OCI-LY1 (cell line): Measurements from ENCODE around the gene TIMP2.

Source experiments
- H2AFZ ChIP-seq: fragments of 200-600 bp; sonication (generic), shearing (Covaris generic); 2 replicates; pipeline ENCODE4 v1.6.0; 2014; ENCODE audit warnings: antibody characterized with exemption, mild to moderate bottlenecking, low read length
- H3F3A ChIP-seq: fragments of 200-600 bp; sonication (generic), shearing (Covaris generic); 2 replicates; pipeline ENCODE4 v1.6.0; 2014; ENCODE audit warnings: mild to moderate bottlenecking, antibody characterized with exemption, low read length, moderate library complexity; ENCODE audit not compliant: insufficient read depth
- H3K27ac ChIP-seq: fragments of 200-600 bp; sonication (generic); 2 replicates; pipeline ENCODE4 v1.5.1; 2014; ENCODE audit warnings: low read length, mixed run types, mild to moderate bottlenecking, low read depth; ENCODE audit not compliant: poor library complexity, severe bottlenecking
- H3K27me3 ChIP-seq: fragments of 200-600 bp; sonication (generic); 2 replicates; pipeline ENCODE4 v1.6.0; 2014; ENCODE audit warnings: antibody characterized with exemption, mild to moderate bottlenecking, low read length, moderate library complexity; ENCODE audit not compliant: insufficient read depth
- H3K36me3 ChIP-seq: fragments of 200-600 bp; sonication (generic); 2 replicates; pipeline ENCODE4 v1.6.1; 2014; ENCODE audit warnings: mild to moderate bottlenecking, antibody characterized with exemption, low read length, moderate library complexity, mixed read lengths; ENCODE audit not compliant: insufficient read depth
- H3K4me1 ChIP-seq: fragments of 200-600 bp; sonication (generic); 2 replicates; pipeline ENCODE4 v1.5.1; 2014; ENCODE audit warnings: mild to moderate bottlenecking, low read length, moderate library complexity; ENCODE audit not compliant: insufficient read depth, severe bottlenecking
- H3K4me2 ChIP-seq: fragments of 200-600 bp; sonication (generic), shearing (Covaris generic); 2 replicates; pipeline ENCODE4 v1.6.1; 2014; ENCODE audit warnings: low read length
- H3K4me3 ChIP-seq: fragments of 200-600 bp; sonication (generic); 2 replicates; pipeline ENCODE4 v1.5.1; 2014; ENCODE audit warnings: low read length, low read depth, mild to moderate bottlenecking, mixed read lengths; ENCODE audit not compliant: poor library complexity, severe bottlenecking
- H3K79me2 ChIP-seq: fragments of 200-600 bp; shearing (Covaris generic); 2 replicates; pipeline ENCODE4 v1.6.1; 2016; ENCODE audit warnings: mixed run types, low read length, mixed read lengths; ENCODE audit not compliant: insufficient read depth
- H3K9ac ChIP-seq: fragments of 200-600 bp; sonication (generic), shearing (Covaris generic); 2 replicates; pipeline ENCODE4 v1.6.1; 2014; ENCODE audit warnings: mild to moderate bottlenecking, low read length, mixed read lengths
- H3K9me2 ChIP-seq: fragments of 200-600 bp; sonication (generic), shearing (Covaris generic); 2 replicates; pipeline ENCODE4 v1.6.1; 2014; ENCODE audit warnings: low read depth, mild to moderate bottlenecking, low read length, mixed read lengths
- H3K9me3 ChIP-seq: fragments of 200-600 bp; shearing (Covaris generic); 2 replicates; pipeline ENCODE4 v1.6.1; 2014; ENCODE audit warnings: low read length, mixed read lengths
- H4K20me1 ChIP-seq: fragments of 200-600 bp; sonication (generic), shearing (Covaris generic); 2 replicates; pipeline ENCODE4 v1.6.0; 2016; ENCODE audit warnings: mild to moderate bottlenecking, low read length; ENCODE audit not compliant: insufficient read depth
- CTCF ChIP-seq: fragments of 200-600 bp; sonication (generic), shearing (Covaris generic); IDR thresholded peaks from 2 replicates; pipeline ENCODE4 v1.5.1; 2017; ENCODE audit warnings: mild to moderate bottlenecking, antibody characterized with exemption, low read length, moderate library complexity, mixed read lengths
- EZH2 ChIP-seq: fragments of 200-600 bp; sonication (generic), shearing (Covaris generic); IDR thresholded peaks from 2 replicates; pipeline ENCODE4 v1.8.0; 2017; ENCODE audit warnings: borderline replicate concordance, mixed run types, mild to moderate bottlenecking, antibody characterized with exemption, low read length, moderate library complexity, mixed read lengths

TIMP2 gene

GRCh38 chr17:78855561-78856165 is 69.5 kb downstream of the TIMP2 start:
- no peak overlapping the region for H2AFZ ChIP-seq
- no peak overlapping the region for H3K27ac ChIP-seq
- no peak overlapping the region for H3K9ac ChIP-seq
- no peak overlapping the region for H3K4me2 ChIP-seq
- H3K9me2 ChIP-seq = no peaks in the 10 kb centered on the region
- H3K36me3 ChIP-seq = no peaks in the 10 kb centered on the region
- TF ChIP-seq CTCF (no peak), EZH2 (no peak)
- no peaks in the 10 kb centered on the region for H3F3A ChIP-seq
- H3K9me3 ChIP-seq = no peaks in the 10 kb centered on the region
- H3K4me1 ChIP-seq = no peaks in the 10 kb centered on the region
- no peak overlapping the region for H3K4me3 ChIP-seq
- H4K20me1 ChIP-seq = no peaks in the 10 kb centered on the region
- H3K79me2 ChIP-seq = no peaks in the 10 kb centered on the region
- H3K27me3 ChIP-seq = 0 out of 2 replicates have a peak, but pooled peaks cover 5% of the 10 kb centered on the region

DNA sequence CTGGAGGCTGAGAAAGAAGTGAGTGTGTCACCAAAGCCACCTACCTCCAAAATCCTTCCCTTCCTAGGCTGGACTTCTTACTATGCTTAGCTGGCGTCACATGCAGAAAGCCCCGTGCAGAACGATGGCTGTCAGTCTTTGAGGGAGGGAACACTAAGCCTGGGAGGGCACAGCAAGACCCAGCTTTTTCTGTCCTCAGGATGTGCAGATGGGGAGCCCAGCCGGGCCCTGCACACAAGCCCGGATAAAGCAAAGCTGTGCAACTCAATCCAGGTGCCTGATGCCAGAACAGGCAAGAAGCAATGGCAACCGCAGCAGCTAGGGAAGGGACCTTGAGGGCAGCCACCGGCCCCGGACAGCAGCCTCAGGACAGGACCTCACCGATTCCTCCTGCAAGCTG is 70.7 kb downstream of the TIMP2 start:
- Histone ChIP-seq H3F3A (no peaks in the 10 kb centered on the region), H2AFZ (no peak overlapping the region), H3K4me1 (no peaks in the 10 kb centered on the region), H3K27me3 (0 out of 2 replicates have a peak, but pooled peaks cover 5% of the 10 kb centered on the region), H3K4me3 (no peak overlapping the region), H3K9me2 (no peaks in the 10 kb centered on the region), H4K20me1 (no peaks in the 10 kb centered on the region), H3K9me3 (no peaks in the 10 kb centered on the region), H3K27ac (no peak overlapping the region), H3K79me2 (no peaks in the 10 kb centered on the region), H3K4me2 (no peak overlapping the region), H3K9ac (no peak overlapping the region), H3K36me3 (no peaks in the 10 kb centered on the region)
- TF ChIP-seq CTCF = no peak

GRCh38 chr17:78853926-78854394 is 71.2 kb downstream of the TIMP2 start:
- H4K20me1 ChIP-seq = no peaks in the 10 kb centered on the region
- H3K9ac ChIP-seq = no peak overlapping the region

More at GRCh38 chr17:78853926-78854394, 71.2 kb downstream of the TIMP2 start:
- Histone ChIP-seq H3F3A (no peaks in the 10 kb centered on the region), H2AFZ (no peak overlapping the region), H3K9me2 (no peaks in the 10 kb centered on the region), H3K9me3 (no peaks in the 10 kb centered on the region), H3K36me3 (no peaks in the 10 kb centered on the region), H3K27me3 (0 out of 2 replicates have a peak, but pooled peaks cover 5% of the 10 kb centered on the region), H3K79me2 (no peaks in the 10 kb centered on the region), H3K27ac (no peak overlapping the region), H3K4me1 (no peaks in the 10 kb centered on the region), H3K4me3 (no peak overlapping the region), H3K4me2 (no peak overlapping the region)
- TF ChIP-seq EZH2 (no peak), CTCF (no peak)
